NB4 (cell line): Measurements from ENCODE around the gene TTL.

Source experiments
- CTCF ChIP-seq: IDR thresholded peaks from one replicate; pipeline ENCODE4 v1.5.1; 2012; ENCODE audit warnings: low read depth, low read length
- MAX ChIP-seq: IDR thresholded peaks from 2 replicates; pipeline ENCODE4 v1.6.1; 2011; ENCODE audit warnings: low read depth, low read length
- MYC ChIP-seq: IDR thresholded peaks from 2 replicates; pipeline ENCODE4 v1.6.1; 2011; ENCODE audit warnings: low read depth, low read length
- POLR2A ChIP-seq: IDR thresholded peaks from 2 replicates; pipeline ENCODE4 v1.6.1; 2011; ENCODE audit warnings: mild to moderate bottlenecking; ENCODE audit not compliant: insufficient read length; ENCODE audit errors: extremely low read depth

- TF ChIP-seq MYC: no peak
- TF ChIP-seq POLR2A: no peak
- no peak for TF ChIP-seq CTCF
- TF ChIP-seq MAX: no peak
Measured at GRCh38 chr2:112518807-112519206, 36.9 kb downstream of the TTL start.
